Calu3 (cell line): ENCODE results near the gene AGBL1. TPM values are rescaled to one million over a fixed set of nuclear protein-coding genes. Genes with fewer than 3 reads are reported as not detected.

Experiments
- BruUV-seq: library from RNA; stranded (reverse); fragments of 400-500 nt; replicated peaks from 2 replicates; lab custom pipeline; 2021; lab: Mats Ljungman, UMichigan
- CTCF ChIA-PET: fragments of 300-600 bp; sonication (Branson Sonifier 250); formaldehyde crosslinking; loops from one replicate; lab custom pipeline; 2022; ENCODE audit warnings: antibody characterized with exemption; lab: Charles Lee
- DNase-seq: peaks from one replicate; pipeline ENCODE4 v3.0.0; 2022
- H3K27ac Mint-ChIP-seq: one replicate; pipeline ENCODE4 v1.8.0; 2022; ENCODE audit warnings: mixed read lengths; ENCODE audit not compliant: unreplicated experiment
- H3K27me3 Mint-ChIP-seq: one replicate; pipeline ENCODE4 v1.8.0; 2022; ENCODE audit warnings: mixed read lengths; ENCODE audit not compliant: unreplicated experiment
- H3K36me3 Mint-ChIP-seq: one replicate; pipeline ENCODE4 v1.8.0; 2022; ENCODE audit warnings: mild to moderate bottlenecking, moderate library complexity, mixed read lengths; ENCODE audit not compliant: insufficient read depth, unreplicated experiment
- H3K4me1 Mint-ChIP-seq: one replicate; pipeline ENCODE4 v1.8.0; 2022; ENCODE audit warnings: mild to moderate bottlenecking, low read depth, mixed read lengths; ENCODE audit not compliant: unreplicated experiment
- H3K4me3 Mint-ChIP-seq: one replicate; pipeline ENCODE4 v1.8.0; 2022; ENCODE audit warnings: mild to moderate bottlenecking, low read depth, moderate library complexity, mixed read lengths; ENCODE audit not compliant: unreplicated experiment
- H3K9me3 Mint-ChIP-seq: one replicate; pipeline ENCODE4 v1.8.0; 2022; ENCODE audit warnings: low read depth, mixed read lengths; ENCODE audit not compliant: unreplicated experiment
- CTCF ChIP-seq: fragments of 200-600 bp; IDR thresholded peaks from one replicate; pipeline ENCODE4 v1.8.0; 2022; ENCODE audit warnings: antibody characterized with exemption; ENCODE audit not compliant: unreplicated experiment
- intact Hi-C: fragments of 100-400 bp; cut with micrococcal nuclease; formaldehyde crosslinking; loops from one replicate; pipeline ENCODE4 v1.10.0; 2022; ENCODE audit not compliant: unreplicated experiment
- total RNA-seq: library from RNA; stranded (reverse); gene quantifications from 2 replicates; pipeline ENCODE4 v1.2.3, GENCODE V29; 2022

AGBL1 gene
- total RNA-seq, 1 experiment from 2014 or later: not detected

DNA sequence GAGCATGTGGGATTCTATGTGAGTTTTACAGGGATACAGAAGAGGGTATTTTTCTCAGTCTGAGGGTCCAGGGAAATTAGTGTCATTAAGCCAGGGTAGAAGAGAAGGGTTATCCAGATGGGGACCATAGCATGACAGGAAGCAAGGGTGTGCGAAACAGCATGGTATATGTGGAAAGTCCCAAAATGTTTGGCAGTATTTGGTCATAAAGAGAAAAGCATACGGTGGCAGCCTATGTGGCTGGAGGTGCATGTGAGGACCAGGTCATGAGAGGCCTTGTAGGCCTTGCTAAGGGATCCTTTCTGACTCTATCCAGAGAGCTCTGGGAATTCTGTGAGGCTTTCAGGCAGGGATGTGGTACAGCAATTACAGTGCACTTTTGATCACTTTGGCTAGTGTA is 411.4 kb downstream of the AGBL1 start:
- Mint-ChIP-seq H3K27me3 (no peaks in the 10 kb centered on the region), H3K4me3 (no peak overlapping the region), H3K27ac (no peak overlapping the region), H3K36me3 (no peaks in the 10 kb centered on the region), H3K9me3 (peaks cover 20% of the 10 kb centered on the region), H3K4me1 (no peaks in the 10 kb centered on the region)
- no peak for TF ChIP-seq CTCF
- DNase-seq: no peak
- CTCF ChIA-PET: no interaction called here
- BruUV-seq: no TSS peak
- intact Hi-C loops: no loop called here

DNA sequence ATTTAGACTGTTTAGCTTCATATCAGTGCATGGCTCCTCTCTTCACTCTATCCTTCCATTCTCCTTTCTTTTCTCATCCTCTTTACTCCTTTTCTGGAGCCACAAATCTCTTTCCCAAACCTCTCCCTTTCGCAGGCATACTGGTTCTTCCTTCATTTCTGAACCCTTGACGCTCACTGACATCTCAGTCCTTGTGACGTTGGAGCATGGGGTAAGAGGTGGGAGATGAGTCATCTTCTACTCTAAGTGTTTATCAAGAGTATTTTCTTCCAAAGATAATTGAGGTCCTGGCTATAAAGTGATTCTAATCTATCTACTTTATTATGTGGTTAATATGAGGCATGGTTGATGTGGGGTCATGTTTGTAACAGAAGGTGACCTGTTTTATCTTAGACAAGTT is 414.2 kb downstream of the AGBL1 start:
- H3K9me3 Mint-ChIP-seq: peaks cover 22% of the 10 kb centered on the region
- intact Hi-C loops: no loop called here
- CTCF ChIA-PET: no interaction called here
- DNase-seq: no peak
- no peaks in the 10 kb centered on the region for H3K36me3 Mint-ChIP-seq
- H3K4me3 Mint-ChIP-seq: no peak overlapping the region
- H3K27ac Mint-ChIP-seq: no peak overlapping the region
- no TSS peak for BruUV-seq
- TF ChIP-seq CTCF: no peak
- no peaks in the 10 kb centered on the region for H3K4me1 Mint-ChIP-seq
- H3K27me3 Mint-ChIP-seq: no peaks in the 10 kb centered on the region

DNA sequence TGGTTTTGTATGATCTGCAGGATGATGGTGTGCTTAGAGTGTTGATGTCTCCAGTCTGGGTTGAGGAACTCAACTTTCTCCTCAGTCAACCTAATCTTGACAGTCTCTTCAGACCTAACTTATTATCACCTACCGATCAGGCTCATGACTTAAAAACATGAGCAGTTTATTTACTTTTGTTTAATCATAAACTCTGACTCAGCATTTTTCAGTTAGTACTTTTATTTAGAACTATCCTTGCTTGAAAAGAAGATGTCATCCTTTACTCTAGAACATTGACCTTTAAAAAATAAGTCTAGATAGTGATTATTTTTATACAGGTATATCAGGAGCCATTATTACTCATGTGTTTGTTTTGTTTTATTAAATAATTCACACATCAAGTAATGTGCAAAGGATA is 414.8 kb downstream of the AGBL1 start:
- intact Hi-C loops: no loop called here
- CTCF ChIA-PET: no interaction called here
- no peak for TF ChIP-seq CTCF

DNA sequence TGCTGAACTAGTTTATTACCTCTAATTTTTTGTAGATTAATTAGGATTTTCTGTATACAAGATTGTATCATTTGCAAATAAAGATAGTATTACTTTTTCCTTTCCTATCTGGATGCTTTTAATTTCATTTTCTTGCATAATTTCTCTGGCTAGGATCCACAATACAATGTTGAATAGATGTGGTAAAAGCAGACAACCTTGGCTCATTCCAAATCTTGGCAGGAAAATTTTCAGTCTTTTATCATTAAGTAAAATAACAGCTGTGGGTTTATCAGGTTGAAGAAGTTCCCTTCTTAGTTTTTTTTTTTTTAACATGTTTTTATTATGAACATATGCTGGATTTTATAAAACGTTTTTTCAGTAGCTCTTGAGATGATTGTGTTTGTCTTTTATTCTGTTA is 422.6 kb downstream of the AGBL1 start:
- no peak for DNase-seq
- H3K9me3 Mint-ChIP-seq: peaks cover 14% of the 10 kb centered on the region
- no peaks in the 10 kb centered on the region for H3K27me3 Mint-ChIP-seq
- BruUV-seq: no TSS peak
- no peaks in the 10 kb centered on the region for H3K4me1 Mint-ChIP-seq
- no peaks in the 10 kb centered on the region for H3K36me3 Mint-ChIP-seq
- intact Hi-C loops: no loop called here
- no peak overlapping the region for H3K4me3 Mint-ChIP-seq
- no peak overlapping the region for H3K27ac Mint-ChIP-seq
- CTCF ChIA-PET: interaction anchor here (0.6 kb wide), 1 partner anchor 1741 kb away, joined by 3 read pairs; no protein-coding TSS in a partner anchor
- TF ChIP-seq CTCF: no peak

More for the DNA sequence above, 414.8 kb downstream of the AGBL1 start:
- Mint-ChIP-seq H3K36me3 (no peaks in the 10 kb centered on the region), H3K9me3 (peaks cover 22% of the 10 kb centered on the region), H3K4me3 (no peak overlapping the region), H3K4me1 (no peaks in the 10 kb centered on the region), H3K27ac (no peak overlapping the region), H3K27me3 (no peaks in the 10 kb centered on the region)
- no TSS peak for BruUV-seq
- no peak for DNase-seq
